OCI-LY3 (cell line): ENCODE measurements around the gene RBM20.

Experiments used
- H2AFZ ChIP-seq: fragments of 200-600, 300-600 bp; shearing (Covaris generic); 2 replicates; pipeline ENCODE4 v1.6.0; 2014; ENCODE audit warnings: antibody characterized with exemption, low read depth, low read length
- H3K27ac ChIP-seq: fragments of 200-600, 300-600 bp; sonication (generic); 2 replicates; pipeline ENCODE4 v1.5.1; 2014; ENCODE audit warnings: mild to moderate bottlenecking, low read length, moderate library complexity, mixed read lengths
- H3K27me3 ChIP-seq: fragments of 200-600, 300-600 bp; sonication (generic); 2 replicates; pipeline ENCODE4 v1.6.1; 2014; ENCODE audit warnings: low read depth, low read length, mixed read lengths
- H3K36me3 ChIP-seq: fragments of 200-600, 300-600 bp; sonication (generic); replicated peaks from 2 replicates; pipeline ENCODE3; 2014; ENCODE audit warnings: low read depth, low read length, mixed read lengths
- H3K4me1 ChIP-seq: fragments of 300-600, 200-600 bp; sonication (generic); 2 replicates; pipeline ENCODE4 v1.6.1; 2014; ENCODE audit warnings: low read length, mixed read lengths
- H3K4me2 ChIP-seq: fragments of 200-600, 300-600 bp; sonication (generic); 2 replicates; pipeline ENCODE4 v1.6.1; 2014; ENCODE audit warnings: low read length, mixed read lengths
- H3K4me3 ChIP-seq: fragments of 300-600, 200-600 bp; sonication (generic); 2 replicates; pipeline ENCODE4 v1.5.1; 2014; ENCODE audit warnings: antibody characterized with exemption, mild to moderate bottlenecking, low read length, moderate library complexity
- H3K79me2 ChIP-seq: fragments of 300-600, 200-600 bp; shearing (Covaris generic); 2 replicates; pipeline ENCODE4 v1.6.1; 2014; ENCODE audit warnings: mild to moderate bottlenecking, low read length, mixed read lengths
- H3K9ac ChIP-seq: fragments of 300-600, 200-600 bp; shearing (Covaris generic); 2 replicates; pipeline ENCODE4 v1.6.0; 2014; ENCODE audit warnings: mild to moderate bottlenecking, low read length, moderate library complexity
- H3K9me3 ChIP-seq: fragments of 200-600, 300-600 bp; shearing (Covaris generic); 2 replicates; pipeline ENCODE4 v1.6.1; 2014; ENCODE audit warnings: low read length, mixed read lengths; ENCODE audit not compliant: insufficient read depth
- H4K20me1 ChIP-seq: fragments of 200-600, 300-600 bp; sonication (generic); 2 replicates; pipeline ENCODE4 v1.6.1; 2016; ENCODE audit warnings: low read length, mixed read lengths; ENCODE audit not compliant: insufficient read depth
- CTCF ChIP-seq: fragments of 200-600, 300-600 bp; sonication (generic); IDR thresholded peaks from 2 replicates; pipeline ENCODE4 v1.5.1; 2014; ENCODE audit warnings: antibody characterized with exemption, low read length, low read depth
- EZH2phosphoT487 ChIP-seq: fragments of 200-600 bp; shearing (Covaris generic); IDR thresholded peaks from 2 replicates; pipeline ENCODE4 v1.6.1; 2018; ENCODE audit warnings: antibody characterized with exemption, mixed run types, low read depth

Gene RBM20

DNA sequence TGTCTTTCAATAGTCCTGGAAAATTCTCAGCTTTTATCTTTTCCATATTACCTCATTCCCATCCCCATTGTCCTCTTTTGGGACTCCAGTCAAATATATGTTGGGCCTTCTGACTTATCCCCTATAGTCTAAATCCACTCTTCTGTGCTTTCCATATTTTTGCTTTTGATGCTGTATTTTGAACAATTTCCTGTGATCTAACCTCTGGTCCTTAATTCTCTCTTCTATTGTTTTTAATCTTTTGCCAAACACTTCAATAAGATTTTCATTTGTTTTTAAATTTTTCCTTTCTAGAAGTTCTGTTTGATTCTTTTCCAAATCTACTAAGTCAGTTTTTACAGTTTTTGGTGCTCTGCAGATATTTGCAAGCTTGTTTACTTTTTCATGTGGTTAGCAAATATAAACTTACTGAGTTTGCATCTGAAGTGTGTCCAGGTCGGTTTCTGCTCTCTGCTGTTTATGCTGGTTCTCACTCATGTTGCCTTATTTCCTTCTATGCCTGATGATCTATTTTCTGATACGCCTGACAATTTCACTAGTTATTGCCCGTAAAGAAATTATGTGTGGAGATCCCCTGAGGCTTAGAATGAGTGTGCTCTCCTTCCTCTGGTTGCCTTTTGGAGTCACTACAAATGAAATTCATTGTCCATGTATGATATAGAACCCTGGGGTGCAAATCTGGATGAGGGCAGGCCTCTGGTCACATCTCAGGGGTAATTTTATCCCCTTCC is 110.4 kb downstream of the RBM20 start:
- Histone ChIP-seq H3K79me2 (no peaks in the 10 kb centered on the region), H3K4me1 (peaks cover 6% of the 10 kb centered on the region), H3K36me3 (no peaks in the 10 kb centered on the region), H4K20me1 (no peaks in the 10 kb centered on the region), H3K9me3 (no peaks in the 10 kb centered on the region), H2AFZ (peak overlapping the region; percentile 17; the same call in 1 of the 2 replicates), H3K27ac (no peak overlapping the region), H3K4me2 (peak overlapping the region; percentile 14; the same call in 1 of the 2 replicates), H3K4me3 (no peak overlapping the region), H3K27me3 (peaks cover 2% of the 10 kb centered on the region; the same call in 1 of the 2 replicates), H3K9ac (no peak overlapping the region)
- TF ChIP-seq EZH2phosphoT487 (no peak), CTCF (no peak)

DNA sequence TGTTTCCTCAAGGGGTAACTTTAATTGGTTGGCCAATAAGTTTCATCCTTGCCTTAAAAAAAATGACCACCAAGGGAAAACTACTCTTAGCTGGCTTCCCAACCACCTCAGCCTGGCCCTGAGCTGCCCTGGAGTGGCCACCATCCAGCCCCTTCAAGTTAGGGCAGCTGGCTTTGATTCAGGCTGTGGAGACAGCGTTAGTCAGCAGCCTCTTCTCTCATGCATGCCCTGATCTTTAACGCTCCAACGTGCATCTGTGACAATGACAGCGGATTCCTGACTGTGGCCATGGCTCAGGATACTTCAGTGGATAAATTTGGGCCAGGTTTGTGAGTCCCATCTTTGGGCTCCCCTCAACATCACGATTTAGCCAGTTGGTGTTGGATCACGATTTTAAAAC is 111.6 kb downstream of the RBM20 start:
- Histone ChIP-seq H2AFZ (no peak overlapping the region), H3K9me3 (no peaks in the 10 kb centered on the region), H3K79me2 (no peaks in the 10 kb centered on the region), H3K36me3 (no peaks in the 10 kb centered on the region), H3K27me3 (peaks cover 2% of the 10 kb centered on the region; the same call in 1 of the 2 replicates), H3K27ac (no peak overlapping the region), H3K9ac (no peak overlapping the region), H4K20me1 (no peaks in the 10 kb centered on the region), H3K4me3 (no peak overlapping the region), H3K4me2 (no peak overlapping the region), H3K4me1 (peaks cover 6% of the 10 kb centered on the region)
- TF ChIP-seq EZH2phosphoT487 (no peak), CTCF (no peak)

- Histone ChIP-seq H3K4me3 (no peak overlapping the region), H3K9ac (no peak overlapping the region), H3K9me3 (no peaks in the 10 kb centered on the region), H3K79me2 (no peaks in the 10 kb centered on the region), H3K36me3 (no peaks in the 10 kb centered on the region), H2AFZ (no peak overlapping the region), H3K4me1 (peaks cover 6% of the 10 kb centered on the region), H3K4me2 (no peak overlapping the region), H3K27me3 (peaks cover 2% of the 10 kb centered on the region; the same call in 1 of the 2 replicates), H4K20me1 (no peaks in the 10 kb centered on the region), H3K27ac (no peak overlapping the region)
- TF ChIP-seq EZH2phosphoT487 (no peak), CTCF (no peak)
Measured at GRCh38 chr10:110756876-110757275, 112.7 kb downstream of the RBM20 start.

GRCh38 chr10:110757586-110757985 is 113.5 kb downstream of the RBM20 start:
- H3K36me3 ChIP-seq = no peaks in the 10 kb centered on the region
- no peaks in the 10 kb centered on the region for H3K9me3 ChIP-seq
- peaks cover 6% of the 10 kb centered on the region for H3K4me1 ChIP-seq
- H3K4me3 ChIP-seq = no peak overlapping the region
- no peak overlapping the region for H2AFZ ChIP-seq
- peaks cover 2% of the 10 kb centered on the region; the same call in 1 of the 2 replicates for H3K27me3 ChIP-seq
- no peaks in the 10 kb centered on the region for H3K79me2 ChIP-seq
- no peak overlapping the region for H3K9ac ChIP-seq
- H3K4me2 ChIP-seq = no peak overlapping the region
- no peak for TF ChIP-seq EZH2phosphoT487
- no peak for TF ChIP-seq CTCF
- H3K27ac ChIP-seq = no peak overlapping the region
- H4K20me1 ChIP-seq = no peaks in the 10 kb centered on the region
